Renal pelvis (tissue), 4 donors: ENCODE data around the gene LARP4B. TPM values are rescaled to one million over a fixed set of nuclear protein-coding genes. Genes with fewer than 3 reads are reported as not detected.

Experiments
- DNase-seq: peaks from one replicate; pipeline ENCODE4 v3.0.0-alpha.2; 2013
- polyA plus RNA-seq, 3 donors: library from polyadenylated mRNA; unstranded; fragments of 120-200 nt; gene quantifications; one replicate each; pipeline ENCODE4 v1.2.1, GENCODE V29; 2013; ENCODE audit not compliant: insufficient read length in 3 of 3

The LARP4B gene
- polyA plus RNA-seq, 3 donors = 41.9 to 56.3 (median 52.6) TPM

- DNase-seq = no peak
Observed at GRCh38 chr10:811379-812175, 119.9 kb downstream of the LARP4B start.

GRCh38 chr10:810351-810846 lies 121.1 kb downstream of the LARP4B start:
- no peak for DNase-seq

GRCh38 chr10:809671-810350 lies 121.7 kb downstream of the LARP4B start:
- DNase-seq = no peak

DNA sequence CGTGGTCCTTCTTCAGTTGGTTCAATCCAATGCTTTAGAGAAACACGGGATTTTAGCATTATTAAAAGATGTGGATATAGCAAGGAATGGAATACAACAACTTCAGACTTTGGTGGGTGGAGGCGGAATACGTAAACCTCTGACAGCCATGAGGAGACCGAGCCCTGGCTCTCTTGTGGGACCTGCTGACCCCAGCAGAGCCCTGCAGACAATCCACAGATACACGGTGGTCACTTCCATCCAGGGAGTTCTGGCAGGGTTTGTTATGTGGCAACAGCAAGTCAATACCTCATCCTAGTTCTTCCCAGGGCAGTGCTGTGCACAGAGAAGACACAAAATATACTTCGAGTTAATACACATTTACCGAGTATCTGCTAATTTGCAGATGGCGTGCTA lies 123.5 kb downstream of the LARP4B start:
- no peak for DNase-seq

DNA sequence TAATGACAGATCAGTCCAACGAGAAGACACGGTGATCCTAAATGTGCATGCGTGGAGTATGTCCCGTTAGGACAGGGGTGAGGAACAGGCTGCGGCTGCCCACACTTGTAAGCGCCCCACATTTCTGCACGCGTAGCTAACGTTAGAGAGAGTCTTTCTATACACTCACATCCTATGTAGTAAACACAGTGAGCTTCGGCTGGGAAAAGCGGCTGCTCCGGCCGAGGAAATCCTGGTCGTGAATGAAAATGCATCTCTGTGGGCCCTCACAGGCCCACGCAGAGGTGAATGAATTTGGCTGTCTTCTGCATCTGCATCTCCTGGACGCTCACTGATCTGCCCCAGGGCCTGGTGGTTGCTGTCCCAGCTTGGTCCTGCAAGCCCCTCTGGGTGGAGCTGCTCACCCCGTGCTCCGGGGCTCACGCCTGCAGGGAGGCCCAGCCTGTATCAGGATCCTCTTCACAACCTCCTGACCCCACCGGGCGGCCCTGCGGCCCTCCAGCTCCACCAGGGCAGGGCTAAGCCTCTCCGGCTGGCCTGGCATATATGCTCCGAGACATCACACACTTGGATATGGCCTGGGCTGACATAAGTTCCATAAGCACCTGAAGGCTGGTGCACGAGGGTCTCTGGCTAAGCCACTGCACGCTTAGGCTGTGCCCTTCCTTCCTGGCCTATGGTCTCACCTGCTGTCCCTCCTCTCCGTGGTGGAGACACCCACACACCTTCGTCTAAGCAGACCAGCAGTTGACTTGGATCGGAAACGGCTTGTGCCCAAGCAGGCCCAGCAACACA lies 124.1 kb downstream of the LARP4B start:
- DNase-seq = no peak

DNA sequence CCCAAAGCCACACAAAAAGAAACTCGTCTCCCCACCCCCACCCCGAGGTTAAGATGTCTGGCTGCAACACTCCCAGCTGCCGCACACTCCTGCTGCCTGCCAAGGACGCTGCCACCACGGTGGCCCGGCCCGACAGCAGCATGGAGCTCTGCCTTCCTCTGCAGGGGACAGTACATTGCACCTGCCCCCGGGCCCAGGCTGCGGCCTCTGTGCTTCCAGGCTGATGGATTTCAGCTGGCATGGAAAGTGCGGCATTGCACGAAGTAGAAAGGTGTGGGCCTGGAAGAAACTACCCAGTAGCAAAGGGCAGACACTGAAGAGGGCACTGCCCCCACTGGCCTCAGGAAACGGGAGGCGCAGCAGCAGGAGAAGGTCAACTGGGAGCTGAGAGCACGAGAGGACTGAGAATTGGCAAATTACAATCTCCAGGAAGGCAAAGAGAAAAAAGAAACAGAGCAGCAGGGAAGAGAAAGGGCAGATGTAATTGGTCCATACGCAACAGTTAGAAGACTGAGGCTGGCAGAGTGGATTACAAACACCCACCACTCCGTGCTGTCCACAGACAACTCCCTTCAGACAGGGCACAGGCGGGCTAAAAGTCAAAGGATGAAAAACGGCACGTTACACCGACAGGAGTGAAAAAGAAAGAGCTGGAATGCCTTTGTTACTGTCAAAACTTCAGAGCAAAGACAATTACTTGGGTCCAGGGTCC lies 124.9 kb downstream of the LARP4B start:
- no peak for DNase-seq

GRCh38 chr10:805620-806305 lies 125.7 kb downstream of the LARP4B start:
- no peak for DNase-seq

DNA sequence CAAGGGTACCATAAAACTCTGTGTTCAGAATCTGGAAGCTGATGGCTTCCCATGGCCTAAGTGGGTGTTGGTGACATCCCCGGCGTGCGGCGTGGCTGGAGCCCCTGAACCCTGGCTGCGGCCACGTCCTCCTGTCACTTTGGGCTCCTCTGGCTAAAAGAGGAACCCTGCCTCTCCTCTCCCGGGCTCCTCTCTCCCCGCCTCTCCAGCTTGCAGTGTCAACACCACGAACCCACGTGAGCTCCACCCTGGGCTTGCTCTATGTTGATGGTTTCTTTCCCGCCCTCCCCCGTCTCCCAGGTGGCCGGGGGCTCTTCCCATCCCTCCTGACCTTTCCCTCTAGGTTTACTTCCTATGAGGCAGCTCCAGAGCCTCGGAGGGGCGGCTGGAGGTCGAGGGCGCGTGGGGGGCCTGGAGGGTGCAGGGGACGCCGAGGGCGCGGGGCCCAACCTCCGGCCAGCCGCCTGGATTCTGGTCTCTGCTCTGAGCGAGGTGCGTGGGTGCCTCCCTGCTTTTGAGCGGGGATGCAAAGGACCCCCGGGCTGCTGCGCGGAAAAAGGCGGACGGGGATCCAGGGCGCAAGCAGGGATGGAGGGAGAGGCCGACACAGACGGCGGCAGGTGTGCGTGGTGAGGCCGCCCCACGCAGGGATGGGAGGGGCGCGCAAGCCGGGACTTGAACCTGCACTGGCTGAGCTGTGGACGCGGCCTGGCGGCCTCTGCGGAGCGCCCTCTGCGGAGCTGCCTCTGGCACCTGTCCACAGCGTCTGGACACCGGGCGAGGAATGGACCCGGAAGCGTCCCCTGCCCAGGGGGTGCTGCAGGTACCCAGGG lies 126.5 kb downstream of the LARP4B start:
- DNase-seq = no peak

DNA sequence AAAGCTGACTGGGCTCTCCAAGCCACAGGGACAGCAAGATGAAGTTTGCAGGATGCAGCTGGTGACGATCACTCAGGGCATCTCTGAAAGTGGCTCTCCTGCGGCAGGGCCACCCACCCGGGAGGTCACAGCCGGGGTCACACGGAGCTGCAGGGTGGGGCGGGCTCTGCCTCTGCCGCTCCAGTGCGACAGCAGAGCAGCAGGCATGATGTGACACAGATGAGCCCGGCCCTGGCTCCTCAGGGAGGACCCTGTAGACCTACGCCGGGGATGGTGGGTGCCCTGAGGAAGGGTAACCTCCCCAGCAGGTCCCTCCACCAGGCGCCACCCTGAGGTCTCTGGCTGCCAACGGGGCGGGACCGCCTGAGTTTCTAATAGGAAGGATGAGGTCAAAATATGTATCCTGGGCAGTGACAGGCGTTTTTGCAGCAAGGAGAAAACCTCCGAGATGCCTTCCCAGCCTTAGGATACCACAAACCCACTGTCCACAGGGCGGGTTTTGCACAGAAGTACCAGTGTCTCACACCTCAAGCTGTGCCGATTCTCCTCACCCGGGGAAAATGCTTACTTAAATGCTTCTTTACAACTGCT lies 127.2 kb downstream of the LARP4B start:
- no peak for DNase-seq

GRCh38 chr10:803041-803741 lies 128.3 kb downstream of the LARP4B start:
- DNase-seq = no peak

GRCh38 chr10:802506-802905 lies 129.0 kb downstream of the LARP4B start:
- no peak for DNase-seq

DNA sequence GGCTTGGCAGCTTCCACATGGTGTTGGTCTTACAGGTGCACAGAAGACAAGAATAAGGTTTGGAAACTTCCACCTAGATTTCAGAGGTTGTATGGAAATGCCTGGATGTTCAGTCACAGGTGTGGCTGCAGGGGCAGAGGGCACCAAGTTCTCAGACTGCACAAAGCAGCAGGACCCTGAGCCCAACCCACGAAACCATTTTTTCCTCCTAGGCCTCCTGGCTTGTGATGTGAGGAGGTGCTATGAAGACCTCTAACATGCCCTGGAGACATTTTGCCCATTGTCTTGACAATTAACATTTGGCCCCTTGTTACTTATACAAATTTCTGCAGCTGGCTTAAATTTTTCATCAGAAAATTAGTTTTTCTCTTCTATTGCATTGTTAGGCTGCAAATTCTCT lies 134.3 kb downstream of the LARP4B start:
- DNase-seq = no peak

- no peak for DNase-seq
Observed at GRCh38 chr10:796233-796632, 135.3 kb downstream of the LARP4B start.

DNA sequence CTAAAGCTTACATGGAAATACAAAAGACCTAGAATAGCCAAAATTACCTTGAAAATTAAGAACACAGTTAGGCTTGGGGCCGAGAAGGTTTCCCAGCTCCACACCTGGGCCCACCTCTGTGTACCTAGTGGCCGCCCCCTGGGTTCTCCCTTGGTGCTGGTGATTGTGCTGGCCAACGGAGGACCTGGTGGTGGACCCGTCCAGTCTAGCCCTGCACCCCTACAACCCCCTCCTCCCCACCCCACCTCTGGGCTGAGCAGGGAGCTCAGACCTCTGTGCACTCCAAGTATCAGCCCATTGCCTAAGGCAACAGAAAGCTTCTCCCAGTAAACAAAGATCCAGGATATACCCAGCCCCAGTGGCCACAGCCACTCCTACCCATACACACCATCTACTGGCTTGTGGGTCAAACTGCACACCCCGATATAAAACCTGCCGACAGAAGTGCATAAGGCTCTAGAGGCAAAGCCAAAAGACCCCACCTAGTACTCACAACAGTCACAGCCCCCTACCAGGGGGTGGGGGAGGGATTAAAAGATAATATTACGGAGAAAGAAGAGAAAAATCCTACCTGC lies 137.0 kb downstream of the LARP4B start:
- no peak for DNase-seq

DNA sequence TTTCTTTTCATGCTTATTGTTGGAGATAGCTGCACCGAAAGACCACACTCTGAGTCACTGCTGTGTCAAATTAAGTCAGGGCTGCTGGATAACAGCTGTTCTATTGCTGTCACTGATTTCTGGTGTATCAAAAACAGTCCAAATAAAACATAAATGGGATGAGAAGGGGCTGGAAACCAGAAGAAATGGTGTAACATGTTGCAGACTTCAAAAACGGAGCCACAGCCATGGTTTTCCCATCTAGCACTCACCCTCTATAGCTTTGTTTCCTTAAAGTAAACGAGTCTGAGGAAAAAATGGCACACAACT lies 138.8 kb downstream of the LARP4B start:
- DNase-seq = no peak

DNA sequence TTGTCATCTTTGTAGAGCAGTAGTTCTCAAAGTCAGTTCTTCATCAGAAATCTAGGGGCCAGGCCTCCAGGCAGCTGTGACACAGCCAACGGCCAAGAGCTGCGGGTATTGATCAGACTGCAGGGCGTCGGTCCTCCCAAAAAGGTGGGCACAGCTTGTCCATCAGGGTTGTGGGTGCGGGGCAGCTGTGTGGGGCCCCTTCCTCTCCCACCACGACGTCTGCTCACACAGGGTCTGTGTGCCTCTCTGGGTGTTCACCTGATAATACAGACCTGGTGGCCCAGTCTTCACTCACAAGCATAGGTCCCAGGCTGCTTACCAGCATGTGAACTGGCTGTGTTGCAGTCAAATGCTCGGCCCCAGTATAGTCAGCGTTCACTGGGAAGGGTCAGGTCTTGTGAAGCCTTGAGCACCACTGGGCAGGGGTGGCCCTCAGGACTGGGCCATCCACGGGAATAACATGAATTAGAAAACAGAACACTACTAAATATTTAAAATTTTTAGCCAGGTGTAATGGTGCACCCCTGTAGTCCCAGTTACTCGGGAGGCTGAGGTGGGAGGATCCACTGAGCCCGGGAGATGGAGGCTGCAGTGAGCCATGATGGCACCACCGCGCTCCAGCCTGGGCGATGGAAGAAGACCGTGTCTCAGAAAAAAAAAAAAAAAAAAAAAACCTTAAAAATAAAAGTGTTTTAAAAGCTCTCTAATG lies 139.3 kb downstream of the LARP4B start:
- DNase-seq = no peak

- DNase-seq = no peak
Observed at GRCh38 chr10:791639-792038, 139.9 kb downstream of the LARP4B start.

- no peak for DNase-seq
Observed at GRCh38 chr10:790821-791551, 140.5 kb downstream of the LARP4B start.
